ENCODE measurements around the gene AKAP11. TPM values are rescaled to one million over a fixed set of nuclear protein-coding genes. Genes with fewer than 3 reads are reported as not detected.

The AKAP11 gene
- total RNA-seq, 5 donors from 2014 or later (not counting 1 experiment from before 2014, with no cell fraction given) = 29.1 to 31.6 (median 30.0) TPM

- peaks cover 12 to 17% of the 10 kb centered on the region in 2 experiments for H3K4me1 ChIP-seq (ENCODE audit: control insufficient read depth in 1 of 2, extremely low read depth in 1 of 2, insufficient read depth in 2 of 2, low read length in 2 of 2)
- no peak overlapping the region for H3K4me3 ChIP-seq (ENCODE audit: control insufficient read depth in 1 of 2, extremely low read depth in 1 of 2, low read length in 1 of 2)
- CTCF ChIA-PET = interaction anchor here in 1 of 2 donors (0.6 kb wide), 1 partner anchor 123 kb away, joined by 4 read pairs; no protein-coding TSS in a partner anchor
- H3K36me3 ChIP-seq (ENCODE audit: control insufficient read depth in 2 of 2, extremely low read depth in 1 of 2, insufficient read depth in 1 of 2, low read length in 1 of 2) = no peaks in the 10 kb centered on the region
- Mint-ChIP-seq H3K36me3 (no peaks in the 10 kb centered on the region), H3K27ac (no peak overlapping the region), H3K4me1 (peaks cover 18 to 31% (median 25%) of the 10 kb centered on the region in 3 donors), H3K9me3 (no peaks in the 10 kb centered on the region), H3K27me3 (no peaks in the 10 kb centered on the region), H3K4me3 (no peak overlapping the region)
- H3K9me3 ChIP-seq = no peaks in the 10 kb centered on the region
- DNase-seq (no peak), ATAC-seq (replicated peaks in 1 of 4) (no peak)
- POLR2A ChIA-PET = no interaction called here
- no peaks in the 10 kb centered on the region for H3K27me3 ChIP-seq (replicated peaks in 1 of 2; ENCODE audit: control insufficient read depth in 2 of 2, extremely low read depth in 1 of 2, insufficient read depth in 2 of 2, low read length in 1 of 2)
- H3K27ac ChIP-seq (ENCODE audit: low read length) = no peak overlapping the region
- 79% methylated on average over 3 of the region's 4 CpGs for WGBS (ENCODE audit: insufficient coverage)
Observed at GRCh38 chr13:42350141-42350540, 78.2 kb downstream of the AKAP11 start.

GRCh38 chr13:42354241-42355091 is 82.5 kb downstream of the AKAP11 start:
- peaks cover 38 to 47% (median 43%) of the 10 kb centered on the region in 3 donors for H3K4me1 Mint-ChIP-seq
- POLR2A ChIA-PET = interaction anchor here in 1 of 2 donors (0.6 kb wide), 1 partner anchor 83 kb away, joined by 3 read pairs; the partner anchor contains the start of gene AKAP11

GRCh38 chr13:42355092-42355485 is 83.1 kb downstream of the AKAP11 start:
- Mint-ChIP-seq H3K27ac (peak overlapping the region; percentile 91 to 97), H3K27me3 (no peaks in the 10 kb centered on the region), H3K36me3 (no peaks in the 10 kb centered on the region), H3K4me3 (peak overlapping the region; percentile 28 to 58 (median 36)), H3K4me1 (peaks cover 38 to 41% (median 41%) of the 10 kb centered on the region in 3 donors), H3K9me3 (no peaks in the 10 kb centered on the region)
- ATAC-seq (replicated peaks in 1 of 4) (peak; percentile 90 to 96 (median 92)), DNase-seq (peak; percentile 27 to 78 (median 55))
- POLR2A ChIA-PET = interaction anchor here in 1 of 2 donors (0.6 kb wide), 1 partner anchor 83 kb away, joined by 3 read pairs; the partner anchor contains the start of gene AKAP11
- CTCF ChIA-PET = interaction anchor here in 1 of 2 donors (1.3 to 1.4 kb wide), 2 partner anchors 8 to 37 kb away, joined by 3 read pairs; no protein-coding TSS in a partner anchor
- H3K27ac ChIP-seq (ENCODE audit: low read length) = peak overlapping the region; percentile 72
- no peaks in the 10 kb centered on the region for H3K36me3 ChIP-seq (ENCODE audit: control insufficient read depth in 2 of 2, extremely low read depth in 1 of 2, insufficient read depth in 1 of 2, low read length in 1 of 2)
- H3K27me3 ChIP-seq (replicated peaks in 1 of 2; ENCODE audit: control insufficient read depth in 2 of 2, extremely low read depth in 1 of 2, insufficient read depth in 2 of 2, low read length in 1 of 2) = no peaks in the 10 kb centered on the region
- H3K9me3 ChIP-seq = no peaks in the 10 kb centered on the region
- no peak overlapping the region for H3K4me3 ChIP-seq (ENCODE audit: control insufficient read depth in 1 of 2, extremely low read depth in 1 of 2, low read length in 1 of 2)
- 0% methylated on average over 2 of the region's 4 CpGs for WGBS (ENCODE audit: insufficient coverage)
- H3K4me1 ChIP-seq (ENCODE audit: control insufficient read depth in 1 of 2, extremely low read depth in 1 of 2, insufficient read depth in 2 of 2, low read length in 2 of 2) = peaks cover 29 to 30% of the 10 kb centered on the region in 2 experiments

More at GRCh38 chr13:42354241-42355091, 82.5 kb downstream of the AKAP11 start:
- Mint-ChIP-seq H3K36me3 (no peaks in the 10 kb centered on the region), H3K9me3 (no peaks in the 10 kb centered on the region), H3K27me3 (no peaks in the 10 kb centered on the region), H3K4me3 (peak overlapping the region; percentile 28 to 58 (median 36)), H3K27ac (peak overlapping the region; percentile 91 to 97)
- WGBS (ENCODE audit: insufficient coverage) = 0% methylated on average over 4 of the region's 6 CpGs
- peak overlapping the region; percentile 72 for H3K27ac ChIP-seq (ENCODE audit: low read length)
- CTCF ChIA-PET = interaction anchor here in 1 of 2 donors (1.3 to 1.4 kb wide), 2 partner anchors 9 to 37 kb away, joined by 3 read pairs; no protein-coding TSS in a partner anchor
- no peaks in the 10 kb centered on the region for H3K36me3 ChIP-seq (ENCODE audit: control insufficient read depth in 2 of 2, extremely low read depth in 1 of 2, insufficient read depth in 1 of 2, low read length in 1 of 2)
- H3K27me3 ChIP-seq (replicated peaks in 1 of 2; ENCODE audit: control insufficient read depth in 2 of 2, extremely low read depth in 1 of 2, insufficient read depth in 2 of 2, low read length in 1 of 2) = no peaks in the 10 kb centered on the region
- peaks cover 29 to 30% of the 10 kb centered on the region in 2 experiments for H3K4me1 ChIP-seq (ENCODE audit: control insufficient read depth in 1 of 2, extremely low read depth in 1 of 2, insufficient read depth in 2 of 2, low read length in 2 of 2)
- peak; percentile 53 to 66 (median 60) for ATAC-seq (replicated peaks in 1 of 4)
- peak in 27 of 35 experiments; percentile 7 to 59 (median 19) for DNase-seq
- H3K4me3 ChIP-seq (ENCODE audit: control insufficient read depth in 1 of 2, extremely low read depth in 1 of 2, low read length in 1 of 2) = no peak overlapping the region
- no peaks in the 10 kb centered on the region for H3K9me3 ChIP-seq

- ChIA-PET POLR2A (interaction anchor here in 1 of 2 donors (0.6 kb wide), 1 partner anchor 84 kb away, joined by 3 read pairs; the partner anchor contains the start of gene AKAP11), CTCF (interaction anchor here in 1 of 2 donors (1.3 to 1.4 kb wide), 2 partner anchors 8 to 36 kb away, joined by 3 read pairs; no protein-coding TSS in a partner anchor)
- H3K4me1 ChIP-seq (ENCODE audit: control insufficient read depth in 1 of 2, extremely low read depth in 1 of 2, insufficient read depth in 2 of 2, low read length in 2 of 2) = peaks cover 29 to 30% of the 10 kb centered on the region in 2 experiments
- peak overlapping the region in 2 of 3 donors; percentile 28 to 58 for H3K4me3 Mint-ChIP-seq
- H3K27me3 Mint-ChIP-seq = no peaks in the 10 kb centered on the region
- no peaks in the 10 kb centered on the region for H3K27me3 ChIP-seq (replicated peaks in 1 of 2; ENCODE audit: control insufficient read depth in 2 of 2, extremely low read depth in 1 of 2, insufficient read depth in 2 of 2, low read length in 1 of 2)
- no peaks in the 10 kb centered on the region for H3K9me3 Mint-ChIP-seq
- H3K4me1 Mint-ChIP-seq = peaks cover 37 to 41% (median 38%) of the 10 kb centered on the region in 3 donors
- 31% methylated on average over 2 of the region's 6 CpGs for WGBS (ENCODE audit: insufficient coverage)
- H3K36me3 ChIP-seq (ENCODE audit: control insufficient read depth in 2 of 2, extremely low read depth in 1 of 2, insufficient read depth in 1 of 2, low read length in 1 of 2) = no peaks in the 10 kb centered on the region
- H3K9me3 ChIP-seq = no peaks in the 10 kb centered on the region
- H3K36me3 Mint-ChIP-seq = no peaks in the 10 kb centered on the region
- H3K27ac ChIP-seq (ENCODE audit: low read length) = peak overlapping the region; percentile 72
- ATAC-seq (replicated peaks in 1 of 4) (peak; percentile 6 to 28 (median 10)), DNase-seq (no peak)
- peak overlapping the region; percentile 91 to 97 for H3K27ac Mint-ChIP-seq
- H3K4me3 ChIP-seq (ENCODE audit: control insufficient read depth in 1 of 2, extremely low read depth in 1 of 2, low read length in 1 of 2) = no peak overlapping the region
Observed at GRCh38 chr13:42355491-42356183, 83.7 kb downstream of the AKAP11 start.

- H3K4me1 ChIP-seq (ENCODE audit: control insufficient read depth in 1 of 2, extremely low read depth in 1 of 2, insufficient read depth in 2 of 2, low read length in 2 of 2) = peaks cover 29 to 30% of the 10 kb centered on the region in 2 experiments
- Mint-ChIP-seq H3K27me3 (no peaks in the 10 kb centered on the region), H3K27ac (peak overlapping the region; percentile 91 to 97), H3K9me3 (no peaks in the 10 kb centered on the region), H3K4me1 (peaks cover 37 to 41% (median 38%) of the 10 kb centered on the region in 3 donors), H3K4me3 (peak overlapping the region in 1 of 3 donors; percentile 58), H3K36me3 (no peaks in the 10 kb centered on the region)
- peak overlapping the region; percentile 12 for H3K27ac ChIP-seq (ENCODE audit: low read length)
- WGBS (ENCODE audit: insufficient coverage) = 79% methylated on average over 2 of the region's 5 CpGs
- no peaks in the 10 kb centered on the region for H3K9me3 ChIP-seq
- no peak overlapping the region for H3K4me3 ChIP-seq (ENCODE audit: control insufficient read depth in 1 of 2, extremely low read depth in 1 of 2, low read length in 1 of 2)
- ChIA-PET POLR2A (no interaction called here), CTCF (no interaction called here)
- DNase-seq (no peak), ATAC-seq (replicated peaks in 1 of 4) (no peak)
- no peaks in the 10 kb centered on the region for H3K27me3 ChIP-seq (replicated peaks in 1 of 2; ENCODE audit: control insufficient read depth in 2 of 2, extremely low read depth in 1 of 2, insufficient read depth in 2 of 2, low read length in 1 of 2)
- H3K36me3 ChIP-seq (ENCODE audit: control insufficient read depth in 2 of 2, extremely low read depth in 1 of 2, insufficient read depth in 1 of 2, low read length in 1 of 2) = no peaks in the 10 kb centered on the region
Observed at GRCh38 chr13:42356184-42356575, 84.2 kb downstream of the AKAP11 start.

Measured in T-cell (primary cell).